Limb (tissue), 2 donors: ENCODE results near the gene MRPL22.
"Not testable (repeated sequence)": the region's sequence is repeated elsewhere in the genome, so short reads cannot be mapped to it uniquely, and the experiment has no call there.

Experiments
- DNase-seq, 2 donors: peaks; one replicate each; pipeline ENCODE4 v3.0.0-alpha.2; 2016; ENCODE audit errors: extremely low spot score in 2 of 2

Gene MRPL22

GRCh38 chr5:154993461-154993860, 52.6 kb downstream of the MRPL22 start:
- DNase-seq = no peak

GRCh38 chr5:154995679-154996078, 54.8 kb downstream of the MRPL22 start:
- DNase-seq = no peak

DNA sequence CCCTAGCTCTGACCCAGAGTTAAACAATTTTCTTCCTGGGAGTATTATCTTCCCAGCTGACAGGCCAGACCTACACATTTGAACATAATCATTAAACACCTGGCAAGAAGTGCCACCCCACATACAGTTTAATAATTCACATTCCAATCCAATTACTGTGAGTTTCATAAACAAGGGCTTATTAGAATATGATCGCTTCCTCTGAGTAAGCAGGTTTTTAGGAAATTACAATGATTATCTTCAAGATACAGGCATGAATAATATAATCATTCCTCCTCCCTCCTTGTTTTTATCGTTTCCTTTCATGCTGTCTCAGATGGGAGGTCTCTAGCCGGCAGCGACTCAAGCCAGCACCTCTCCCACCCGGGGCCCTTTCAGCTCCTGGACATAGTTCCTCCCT, 56.9 kb downstream of the MRPL22 start:
- DNase-seq = no peak

- no peak for DNase-seq
Observed at GRCh38 chr5:154999865-155000264, 59.0 kb downstream of the MRPL22 start.

GRCh38 chr5:155001523-155001922, 60.6 kb downstream of the MRPL22 start:
- DNase-seq = no peak

DNA sequence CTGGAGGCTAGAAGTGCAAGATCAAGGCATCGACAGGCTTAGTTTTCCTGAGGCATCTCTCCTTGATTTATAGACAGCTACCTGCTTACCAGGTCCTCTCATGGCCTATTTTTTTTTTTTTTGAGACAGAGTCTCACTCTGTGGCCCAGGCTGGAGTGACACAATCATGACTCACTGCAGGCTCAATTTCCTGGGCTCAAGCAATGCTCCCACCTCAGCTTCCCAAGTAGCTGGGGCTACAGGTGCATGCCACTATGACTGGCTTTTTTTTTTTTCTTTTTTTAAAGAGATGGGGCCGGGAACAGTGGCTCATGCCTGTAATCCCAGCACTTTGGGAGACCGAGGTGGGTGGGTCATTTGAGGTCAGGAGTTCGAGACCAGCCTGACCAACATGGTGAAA, 61.8 kb downstream of the MRPL22 start:
- not testable (repeated sequence) for DNase-seq

GRCh38 chr5:155004138-155004744, 63.4 kb downstream of the MRPL22 start:
- no peak for DNase-seq

- DNase-seq = not testable (repeated sequence)
Observed at GRCh38 chr5:155006265-155006664, 65.4 kb downstream of the MRPL22 start.

- no peak for DNase-seq
Observed at GRCh38 chr5:155008669-155009068, 67.8 kb downstream of the MRPL22 start.

GRCh38 chr5:155010881-155011280, 70.0 kb downstream of the MRPL22 start:
- DNase-seq = no peak

GRCh38 chr5:155013526-155013925, 72.7 kb downstream of the MRPL22 start, which contains the start of gene KIF4B:
Gene KIF4B (plus strand): TSS chr5:155013755. CDS start chr5:155013860, 105 bp downstream.
- no peak for DNase-seq

GRCh38 chr5:155015239-155015638, 74.4 kb downstream of the MRPL22 start:
- DNase-seq = no peak

GRCh38 chr5:155017610-155018009, 76.7 kb downstream of the MRPL22 start:
- no peak for DNase-seq
